IPS-20b (cell line): Measurements from ENCODE around the gene WDR4.
"Not testable (repeated sequence)": the region's sequence is repeated elsewhere in the genome, so short reads cannot be mapped to it uniquely, and the experiment has no call there.

ENCODE experiments used
- H3K27ac ChIP-seq: one replicate; pipeline ENCODE4 v1.5.1; 2013; ENCODE audit warnings: low read length
- H3K27me3 ChIP-seq: 2 replicates; pipeline ENCODE4 v1.6.1; 2013; ENCODE audit warnings: mild to moderate bottlenecking, low read length, inconsistent platforms; ENCODE audit not compliant: insufficient read depth
- H3K36me3 ChIP-seq: 2 replicates; pipeline ENCODE4 v1.6.1; 2013; ENCODE audit warnings: low read depth, mild to moderate bottlenecking, inconsistent platforms, low read length, moderate library complexity; ENCODE audit not compliant: insufficient read depth
- H3K4me1 ChIP-seq: 2 replicates; pipeline ENCODE4 v1.6.1; 2013; ENCODE audit warnings: mild to moderate bottlenecking, control low read depth, inconsistent platforms, low read length, moderate library complexity; ENCODE audit not compliant: insufficient read depth
- H3K4me3 ChIP-seq: 2 replicates; pipeline ENCODE4 v1.5.1; 2013; ENCODE audit warnings: mild to moderate bottlenecking, low read length, inconsistent platforms
- H3K9ac ChIP-seq: 2 replicates; pipeline ENCODE4 v1.6.1; 2013; ENCODE audit warnings: low read depth, mild to moderate bottlenecking, inconsistent platforms, low read length, moderate library complexity
- H3K9me3 ChIP-seq: 2 replicates; pipeline ENCODE4 v1.6.1; 2013; ENCODE audit warnings: mild to moderate bottlenecking, low read depth, low read length, inconsistent platforms; ENCODE audit not compliant: insufficient read depth

Gene WDR4

DNA sequence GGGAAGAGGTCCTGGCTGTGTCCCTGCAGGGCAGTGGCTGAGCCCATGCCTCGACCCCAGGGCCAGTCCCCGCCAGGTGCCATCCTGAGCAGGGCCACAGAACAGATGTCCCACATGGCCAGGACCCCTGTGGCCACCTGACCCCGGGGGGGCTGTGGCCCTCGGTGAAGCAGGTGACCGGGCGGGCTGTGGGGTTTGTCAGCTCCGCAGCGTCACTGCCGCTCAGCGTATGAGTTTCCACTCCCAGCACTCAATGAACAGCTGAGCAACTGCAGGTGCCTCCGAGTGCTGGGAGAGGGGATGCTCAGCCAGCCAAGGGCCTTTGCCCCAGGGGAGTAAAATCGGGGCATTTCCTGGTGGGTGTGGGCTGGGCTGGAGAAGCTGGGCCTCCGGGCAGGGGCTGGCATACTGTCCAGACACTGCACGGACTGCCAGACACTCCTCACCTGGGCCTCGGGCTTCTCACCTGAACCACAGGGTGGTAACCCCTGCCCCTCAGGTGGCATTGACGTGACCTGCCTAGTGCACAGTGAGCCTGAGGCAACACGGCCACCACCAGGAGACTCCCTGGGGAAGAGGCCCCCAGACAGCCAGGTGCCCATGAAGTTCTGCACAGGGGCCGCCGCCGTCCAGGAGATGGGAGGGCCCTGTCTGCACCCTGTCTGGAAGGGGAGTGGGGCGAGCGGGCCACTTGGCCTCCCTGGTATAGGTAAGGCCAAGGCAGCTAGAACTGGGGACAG lies 37.3 kb downstream of the WDR4 start:
- H3K36me3 ChIP-seq, result peaks cover 78% of the 10 kb centered on the region
- H3K27me3 ChIP-seq, H3K27ac ChIP-seq, H3K4me3 ChIP-seq, H3K9ac ChIP-seq, H3K9me3 ChIP-seq, H3K4me1 ChIP-seq: not testable (repeated sequence)

DNA sequence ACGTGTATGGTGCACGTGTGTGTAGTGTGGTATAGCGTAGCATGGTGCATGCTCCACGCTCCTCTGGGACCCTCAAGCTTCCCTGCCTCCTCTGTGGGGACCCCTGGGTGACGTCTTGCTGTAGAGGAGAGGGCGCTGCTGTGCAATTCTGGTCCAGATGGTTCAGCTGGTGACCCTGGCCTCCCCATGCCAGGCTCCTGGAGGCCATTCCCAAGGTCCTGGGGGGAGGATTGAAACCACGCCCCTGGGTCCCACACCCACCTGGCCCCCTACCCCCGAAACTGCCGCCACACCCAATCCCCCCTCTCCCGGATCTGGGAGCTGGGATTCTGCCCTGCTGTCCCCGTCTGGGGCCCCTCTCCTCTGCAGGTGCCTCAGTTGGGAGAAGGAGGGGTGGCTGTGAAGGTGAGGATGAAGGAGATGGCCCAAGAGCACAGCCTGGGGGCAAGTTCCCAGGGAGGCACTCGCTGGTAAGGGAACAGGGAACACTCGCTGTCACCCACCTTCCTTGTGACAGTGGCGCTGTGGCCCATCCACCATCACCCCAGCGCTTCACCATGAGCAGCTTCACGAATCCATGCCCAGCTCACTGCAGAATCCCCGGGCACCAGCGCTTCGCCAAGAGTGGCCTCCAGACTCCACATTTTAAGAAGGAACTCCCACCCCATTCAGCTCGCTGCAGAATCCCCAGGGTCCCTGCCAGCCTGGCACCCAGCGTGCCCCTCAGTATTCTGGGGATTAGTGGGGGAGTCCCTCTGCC lies 38.0 kb downstream of the WDR4 start:
- no peaks in the 10 kb centered on the region for H3K4me1 ChIP-seq
- H3K27ac ChIP-seq, result no peak overlapping the region
- peaks cover 71% of the 10 kb centered on the region for H3K36me3 ChIP-seq
- H3K27me3 ChIP-seq, result no peaks in the 10 kb centered on the region
- H3K9ac ChIP-seq, result no peak overlapping the region
- H3K9me3 ChIP-seq, result no peaks in the 10 kb centered on the region
- H3K4me3 ChIP-seq, result no peak overlapping the region

DNA sequence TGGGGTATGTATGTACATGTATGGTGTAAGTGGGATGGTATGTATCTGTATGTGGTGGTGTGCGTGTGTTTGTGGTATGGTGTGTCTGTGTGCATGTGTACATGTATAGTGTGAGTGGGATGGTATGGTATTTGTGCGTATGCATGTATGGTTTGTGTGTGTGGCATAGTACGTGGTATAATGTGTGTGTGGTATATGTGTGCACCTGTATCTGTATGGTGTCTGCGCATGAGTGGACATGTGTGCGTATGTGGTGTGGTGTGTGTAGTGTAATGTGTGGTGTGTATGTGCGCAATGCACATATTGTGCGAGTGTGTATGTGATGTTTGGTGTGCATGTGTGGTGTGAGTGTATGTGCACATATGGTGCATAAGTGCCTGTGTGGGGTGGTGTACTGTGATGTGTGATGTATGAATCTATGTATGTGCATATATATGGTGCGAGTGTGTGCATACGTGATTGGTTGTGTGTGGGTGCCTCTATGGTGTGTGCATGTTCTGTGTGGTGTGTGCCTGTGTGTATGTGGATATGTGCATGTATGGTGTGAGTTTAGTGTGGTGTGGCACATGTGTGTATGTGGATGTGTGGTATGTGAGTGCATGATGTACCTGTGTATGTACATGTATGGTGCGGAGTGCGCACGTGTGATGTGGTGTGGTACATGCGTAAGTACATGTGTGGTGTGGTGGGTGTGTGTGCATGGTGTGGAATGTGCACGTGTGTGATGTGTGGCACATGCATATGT lies 38.8 kb downstream of the WDR4 start:
- no peaks in the 10 kb centered on the region for H3K27me3 ChIP-seq
- H3K9me3 ChIP-seq, result no peaks in the 10 kb centered on the region
- H3K4me3 ChIP-seq, result no peak overlapping the region
- H3K27ac ChIP-seq, result no peak overlapping the region
- no peaks in the 10 kb centered on the region for H3K4me1 ChIP-seq
- H3K9ac ChIP-seq, result no peak overlapping the region
- peaks cover 63% of the 10 kb centered on the region for H3K36me3 ChIP-seq

DNA sequence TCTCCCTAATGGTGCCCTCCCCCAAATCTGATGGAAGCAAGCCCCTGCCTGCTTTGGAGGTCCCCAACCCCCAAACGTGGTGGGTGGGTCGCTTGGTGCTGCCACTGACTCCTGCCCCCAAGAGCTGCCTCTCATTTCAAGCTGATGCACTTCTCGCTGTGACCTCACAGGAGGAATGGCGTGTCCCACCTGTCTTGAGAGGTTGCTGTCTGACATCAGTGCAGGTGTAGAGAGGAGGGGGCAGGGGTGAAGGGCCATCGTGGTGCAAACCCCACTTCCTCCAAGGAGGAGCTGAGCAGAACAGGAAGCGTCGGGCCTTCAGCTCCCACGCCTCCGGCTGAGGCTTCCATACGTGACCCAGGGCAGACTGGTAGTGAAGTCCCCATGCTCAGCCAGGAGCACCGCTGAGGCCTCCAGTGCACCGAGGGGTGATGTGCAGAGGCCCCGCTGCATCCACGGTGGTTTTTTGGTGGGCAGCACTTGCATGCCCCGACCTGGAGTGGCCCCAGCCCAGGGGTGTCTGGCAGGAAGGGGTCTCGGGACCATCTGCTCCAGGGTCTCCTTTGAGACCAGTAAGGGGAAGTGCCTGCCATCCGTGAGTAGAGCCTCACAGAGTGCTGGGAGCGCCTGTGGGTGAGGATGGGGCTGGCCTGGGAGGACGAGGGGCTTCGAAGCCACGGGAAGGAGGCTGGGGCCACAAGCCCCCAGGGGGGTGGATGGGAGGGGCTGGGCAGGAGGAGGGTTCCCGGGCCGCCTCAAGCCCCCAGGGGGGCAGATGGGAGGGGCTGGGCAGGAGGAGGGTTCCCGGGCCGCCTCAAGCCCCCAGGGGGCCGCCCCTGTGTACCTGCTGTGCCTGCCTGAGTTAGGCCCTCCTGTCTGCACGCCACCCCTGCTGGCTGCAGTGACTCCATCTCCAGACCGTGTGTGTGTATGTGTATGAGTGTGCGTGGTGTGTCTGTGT lies 39.8 kb downstream of the WDR4 start:
- Histone ChIP-seq H3K9me3 (no peaks in the 10 kb centered on the region), H3K27me3 (no peaks in the 10 kb centered on the region), H3K4me1 (no peaks in the 10 kb centered on the region), H3K9ac (no peak overlapping the region), H3K36me3 (peaks cover 53% of the 10 kb centered on the region), H3K4me3 (no peak overlapping the region), H3K27ac (no peak overlapping the region)

DNA sequence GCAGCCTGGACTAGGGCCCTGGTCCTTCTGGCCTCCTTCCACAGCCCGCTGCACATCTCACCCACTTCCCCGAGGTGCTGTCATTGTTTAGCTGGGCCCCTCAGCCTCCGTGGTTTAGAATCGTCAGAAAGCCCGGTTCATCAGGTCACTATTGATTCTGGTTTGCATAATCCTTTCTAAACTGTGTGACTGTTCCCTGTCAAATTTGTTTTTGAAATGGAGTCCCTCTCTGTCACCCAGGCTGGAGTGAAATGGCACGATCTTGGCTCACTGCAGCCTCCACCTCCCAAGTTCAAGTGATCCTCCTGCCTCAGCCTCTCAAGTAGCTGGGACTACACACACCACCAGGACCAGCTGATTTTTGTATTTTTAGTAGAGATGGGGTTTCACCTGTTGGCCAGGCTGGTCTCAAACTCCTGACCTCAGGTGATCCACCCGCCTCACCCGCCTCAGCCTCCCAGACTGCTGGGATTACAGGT lies 41.1 kb downstream of the WDR4 start:
- not testable (repeated sequence) for H3K4me3 ChIP-seq, H3K9me3 ChIP-seq, H3K9ac ChIP-seq, H3K27ac ChIP-seq, H3K4me1 ChIP-seq, H3K27me3 ChIP-seq
- H3K36me3 ChIP-seq, result peaks cover 43% of the 10 kb centered on the region

DNA sequence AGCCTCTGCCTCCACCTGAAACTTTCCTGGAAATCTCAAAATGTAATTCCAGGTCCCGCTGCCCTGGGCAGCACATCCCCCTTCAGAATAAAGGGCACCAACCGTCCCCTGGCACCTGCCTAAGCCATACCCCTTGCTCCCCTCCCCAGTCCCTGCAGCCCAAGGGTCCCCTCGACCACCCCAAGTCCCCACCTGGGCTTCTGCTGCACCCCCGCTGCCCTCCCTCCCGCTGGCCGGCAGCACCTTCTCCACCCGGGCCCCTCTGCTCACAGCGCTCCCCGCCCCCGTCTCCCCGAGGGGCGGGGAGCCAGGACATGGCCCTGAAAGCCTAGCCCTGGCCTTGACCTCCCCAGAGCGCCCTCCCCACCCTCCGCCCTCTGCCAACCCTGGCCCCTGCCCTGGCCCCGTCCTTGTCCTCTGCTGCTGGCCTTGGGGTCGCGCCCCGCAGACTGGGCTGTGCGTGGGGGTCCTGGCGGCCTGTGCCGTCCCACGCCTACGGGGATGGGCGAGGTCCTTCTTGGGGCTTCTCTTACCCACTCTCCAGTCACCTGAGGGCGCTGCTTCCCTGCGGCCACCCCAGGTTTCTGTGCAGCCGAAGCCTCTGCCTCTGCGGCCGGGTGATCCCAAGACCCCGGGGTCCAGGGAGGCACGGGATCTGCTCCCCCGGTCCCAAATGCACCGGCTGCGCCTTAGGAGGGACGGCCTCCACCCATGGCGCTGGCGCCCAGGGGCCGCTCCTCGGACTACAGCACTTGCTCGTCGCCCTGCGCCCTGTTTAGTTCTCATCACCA lies 41.7 kb downstream of the WDR4 start:
- Histone ChIP-seq H3K9ac (no peak overlapping the region), H3K27me3 (peaks cover 12% of the 10 kb centered on the region), H3K4me1 (no peaks in the 10 kb centered on the region), H3K36me3 (peaks cover 36% of the 10 kb centered on the region), H3K27ac (no peak overlapping the region), H3K9me3 (no peaks in the 10 kb centered on the region), H3K4me3 (no peak overlapping the region)

DNA sequence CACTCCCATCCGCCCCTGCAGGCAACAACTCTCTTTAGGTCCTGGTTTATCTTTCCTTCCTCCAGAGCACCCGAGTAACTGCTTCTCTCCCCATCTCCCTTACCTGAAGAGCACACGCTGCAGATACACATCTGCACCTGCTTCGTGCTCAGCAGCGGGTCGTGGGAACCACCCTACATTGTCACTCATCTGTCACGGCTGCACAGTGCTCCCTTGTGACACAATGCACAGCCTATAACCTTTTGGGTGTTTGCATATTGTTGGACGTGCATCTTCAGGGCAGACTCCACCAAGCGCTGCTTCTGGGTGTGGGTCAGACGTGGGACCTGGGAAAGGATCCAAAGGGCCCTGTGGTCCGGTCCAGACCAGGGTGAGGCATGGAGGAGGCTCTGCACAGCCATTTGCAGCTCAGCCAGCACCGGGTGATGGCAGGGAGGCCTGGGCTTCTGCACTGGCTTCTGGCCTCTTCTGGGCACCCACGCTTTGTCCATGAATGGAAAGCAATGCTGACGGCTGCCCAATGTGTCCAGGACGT lies 42.5 kb downstream of the WDR4 start:
- Histone ChIP-seq H3K27me3 (peaks cover 18% of the 10 kb centered on the region), H3K4me3 (no peak overlapping the region), H3K4me1 (no peaks in the 10 kb centered on the region), H3K9me3 (no peaks in the 10 kb centered on the region), H3K36me3 (peaks cover 30% of the 10 kb centered on the region), H3K27ac (no peak overlapping the region), H3K9ac (no peak overlapping the region)

DNA sequence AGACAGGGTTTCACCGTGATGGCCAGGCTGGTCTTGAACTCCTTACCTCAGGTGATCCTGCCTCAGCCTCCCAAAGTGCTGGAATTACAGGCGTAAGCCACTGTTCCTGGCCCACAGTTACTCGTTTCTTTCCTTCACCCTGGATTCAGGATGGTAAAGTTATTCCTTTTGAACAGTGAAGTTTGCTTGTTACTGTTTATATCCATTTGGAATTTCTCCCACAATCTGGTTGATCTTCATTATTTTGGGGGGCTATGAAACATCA lies 43.0 kb downstream of the WDR4 start:
- H3K27ac ChIP-seq, result no peak overlapping the region
- H3K36me3 ChIP-seq, result peaks cover 26% of the 10 kb centered on the region
- peaks cover 22% of the 10 kb centered on the region for H3K27me3 ChIP-seq
- H3K9ac ChIP-seq, result no peak overlapping the region
- no peaks in the 10 kb centered on the region for H3K4me1 ChIP-seq
- no peak overlapping the region for H3K4me3 ChIP-seq
- no peaks in the 10 kb centered on the region for H3K9me3 ChIP-seq

DNA sequence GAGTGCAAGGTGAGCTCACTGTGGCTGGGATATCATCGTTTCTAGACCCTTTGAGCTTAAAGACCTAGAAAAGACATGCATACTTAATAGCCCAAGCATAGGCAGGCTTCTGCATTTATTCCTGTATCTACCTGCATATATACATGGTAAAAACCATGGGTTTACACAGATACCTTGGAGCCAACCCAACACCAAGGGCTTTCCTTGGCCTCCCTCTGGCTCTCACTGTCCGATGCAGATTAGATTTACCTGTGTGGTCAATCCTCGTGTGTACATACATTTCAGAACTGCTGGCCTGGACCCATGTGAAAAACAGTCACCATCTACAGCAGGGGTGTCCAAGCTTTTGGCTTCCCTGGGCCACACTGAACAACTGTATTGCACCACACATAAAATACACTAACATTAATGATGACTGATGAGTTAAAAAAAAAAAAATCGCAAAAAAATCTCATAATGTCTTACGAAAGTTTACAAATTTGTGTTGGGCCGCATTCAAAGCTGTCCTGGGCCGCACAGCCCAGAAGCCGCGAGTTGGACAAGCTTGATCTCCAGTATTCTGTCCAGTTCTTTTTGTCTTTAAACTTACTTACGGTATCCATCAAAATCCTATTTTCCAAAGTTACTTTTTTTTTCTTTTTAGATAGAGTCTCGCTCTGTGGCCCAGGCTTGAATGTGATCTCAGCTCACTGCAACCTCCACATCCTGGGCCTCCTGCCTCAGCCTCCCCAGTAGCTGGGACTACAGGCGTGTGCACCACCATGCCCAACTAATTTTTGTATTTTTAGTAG lies 43.5 kb downstream of the WDR4 start:
- Histone ChIP-seq H3K4me3 (no peak overlapping the region), H3K27me3 (peaks cover 22% of the 10 kb centered on the region), H3K4me1 (no peaks in the 10 kb centered on the region), H3K27ac (no peak overlapping the region), H3K36me3 (peaks cover 20% of the 10 kb centered on the region), H3K9me3 (no peaks in the 10 kb centered on the region), H3K9ac (no peak overlapping the region)

DNA sequence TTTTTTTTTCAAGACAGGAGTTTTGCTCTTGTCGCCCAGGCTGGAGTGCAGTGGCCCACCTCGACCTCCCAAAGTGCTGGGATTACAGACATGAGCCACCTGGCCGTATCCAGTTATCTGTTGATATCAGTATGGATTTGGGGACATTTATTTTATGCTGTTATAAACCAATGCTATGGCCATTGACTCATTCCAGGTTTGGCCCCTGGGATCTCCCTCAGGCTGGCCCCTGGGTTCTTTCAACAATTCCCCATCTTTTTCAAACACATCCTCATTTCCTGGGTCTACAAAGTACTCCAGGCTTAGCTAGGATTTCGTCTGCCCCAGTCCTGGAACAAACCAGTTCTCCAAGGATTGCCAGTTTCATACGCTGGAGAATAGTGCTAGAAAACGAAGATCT lies 44.1 kb downstream of the WDR4 start:
- H3K9me3 ChIP-seq, result no peaks in the 10 kb centered on the region
- H3K27me3 ChIP-seq, result peaks cover 23% of the 10 kb centered on the region
- no peak overlapping the region for H3K27ac ChIP-seq
- H3K9ac ChIP-seq, result no peak overlapping the region
- H3K4me1 ChIP-seq, result no peaks in the 10 kb centered on the region
- no peak overlapping the region for H3K4me3 ChIP-seq
- peaks cover 14% of the 10 kb centered on the region for H3K36me3 ChIP-seq
